HEK293 (cell line): ENCODE data around the gene FASN.

Source experiments
- WT1 ChIP-seq: fragments of 450-650 bp; formaldehyde crosslinking; IDR thresholded peaks from 2 replicates; pipeline ENCODE4 v1.5.1; 2016; ENCODE audit warnings: missing biosample characterization, missing genetic modification characterization
- YY1 ChIP-seq: fragments of 450-650 bp; formaldehyde crosslinking; IDR thresholded peaks from 2 replicates; pipeline ENCODE4 v1.5.1; 2018; ENCODE audit warnings: missing biosample characterization, missing genetic modification characterization
- ZEB2 ChIP-seq: fragments of 450-650 bp; formaldehyde crosslinking; IDR thresholded peaks from 2 replicates; pipeline ENCODE4 v1.5.1; 2016; ENCODE audit warnings: missing biosample characterization, missing genetic modification characterization
- ZNF155 ChIP-seq: fragments of 450-650 bp; formaldehyde crosslinking; IDR thresholded peaks from 2 replicates; pipeline ENCODE4 v1.5.1; 2016; ENCODE audit warnings: missing biosample characterization, missing genetic modification characterization
- ZNF274 ChIP-seq, 2 experiments: fragments of 200-500 bp in 1 of 2; fragments of 450-650 bp in 1 of 2; sonication (Bioruptor generic) in 1 of 2; formaldehyde crosslinking in 1 of 2; IDR thresholded peaks; 2 replicates each; pipeline versions ENCODE4 v1.5.1 to v1.6.1; 2014 to 2016; ENCODE audit warnings: borderline replicate concordance in 1 of 2, inconsistent platforms in 1 of 2, low read length in 1 of 2, missing biosample characterization in 1 of 2, missing genetic modification characterization in 1 of 2
- ZNF292 ChIP-seq: fragments of 450-650 bp; formaldehyde crosslinking; IDR thresholded peaks from 2 replicates; pipeline ENCODE4 v1.5.1; 2016; ENCODE audit warnings: low read depth, missing biosample characterization, missing genetic modification characterization, borderline replicate concordance
- ZNF513 ChIP-seq: fragments of 450-650 bp; IDR thresholded peaks from 2 replicates; pipeline ENCODE4 v1.5.1; 2018; ENCODE audit warnings: missing biosample characterization, missing genetic modification characterization
- ZNF707 ChIP-seq: fragments of 450-650 bp; formaldehyde crosslinking; IDR thresholded peaks from 2 replicates; pipeline ENCODE4 v1.5.1; 2016; ENCODE audit warnings: missing biosample characterization, missing genetic modification characterization
- ZNF837 ChIP-seq: fragments of 450-650 bp; formaldehyde crosslinking; IDR thresholded peaks from 2 replicates; pipeline ENCODE4 v1.5.1; 2016; ENCODE audit warnings: missing biosample characterization, missing genetic modification characterization
- ZNF843 ChIP-seq: fragments of 450-650 bp; formaldehyde crosslinking; IDR thresholded peaks from 2 replicates; pipeline ENCODE4 v1.5.1; 2016; ENCODE audit warnings: missing biosample characterization, missing genetic modification characterization
- ZSCAN16 ChIP-seq: fragments of 450-650 bp; formaldehyde crosslinking; IDR thresholded peaks from 2 replicates; pipeline ENCODE4 v1.5.1; 2016; ENCODE audit warnings: missing biosample characterization, missing genetic modification characterization
- ZSCAN5A ChIP-seq: fragments of 450-650 bp; formaldehyde crosslinking; IDR thresholded peaks from 2 replicates; pipeline ENCODE4 v1.5.1; 2016; ENCODE audit warnings: missing biosample characterization, missing genetic modification characterization
- TF ChIP-seq, protein P1 (sequence below): fragments of 450-650 bp; formaldehyde crosslinking; IDR thresholded peaks from 2 replicates; pipeline ENCODE4 v1.5.1; 2016; ENCODE audit warnings: missing biosample characterization, missing genetic modification characterization

- TF ChIP-seq ZNF843, result no peak
- no peak for TF ChIP-seq WT1 (tag by site-specific recombination)
- TF ChIP-seq ZNF513 (tag by site-specific recombination), result no peak
- no peak for TF ChIP-seq ZNF292 (tag by site-specific recombination)
- no peak for TF ChIP-seq ZSCAN5A (tag by site-specific recombination)
- TF ChIP-seq ZEB2 (tag by site-specific recombination), result no peak; the same call in 1 of the 2 replicates
- no peak for TF ChIP-seq ZNF155
- TF ChIP-seq ZNF274 (IDR thresholded peaks at IDR 0.05; ENCODE audit: low read length), result no peak
- TF ChIP-seq ZNF274 (tag by site-specific recombination; IDR thresholded peaks at IDR 0.05; ENCODE audit: borderline replicate concordance), result no peak
- TF ChIP-seq, protein P1, sequence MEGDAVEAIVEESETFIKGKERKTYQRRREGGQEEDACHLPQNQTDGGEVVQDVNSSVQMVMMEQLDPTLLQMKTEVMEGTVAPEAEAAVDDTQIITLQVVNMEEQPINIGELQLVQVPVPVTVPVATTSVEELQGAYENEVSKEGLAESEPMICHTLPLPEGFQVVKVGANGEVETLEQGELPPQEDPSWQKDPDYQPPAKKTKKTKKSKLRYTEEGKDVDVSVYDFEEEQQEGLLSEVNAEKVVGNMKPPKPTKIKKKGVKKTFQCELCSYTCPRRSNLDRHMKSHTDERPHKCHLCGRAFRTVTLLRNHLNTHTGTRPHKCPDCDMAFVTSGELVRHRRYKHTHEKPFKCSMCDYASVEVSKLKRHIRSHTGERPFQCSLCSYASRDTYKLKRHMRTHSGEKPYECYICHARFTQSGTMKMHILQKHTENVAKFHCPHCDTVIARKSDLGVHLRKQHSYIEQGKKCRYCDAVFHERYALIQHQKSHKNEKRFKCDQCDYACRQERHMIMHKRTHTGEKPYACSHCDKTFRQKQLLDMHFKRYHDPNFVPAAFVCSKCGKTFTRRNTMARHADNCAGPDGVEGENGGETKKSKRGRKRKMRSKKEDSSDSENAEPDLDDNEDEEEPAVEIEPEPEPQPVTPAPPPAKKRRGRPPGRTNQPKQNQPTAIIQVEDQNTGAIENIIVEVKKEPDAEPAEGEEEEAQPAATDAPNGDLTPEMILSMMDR, result no peak
- no peak for TF ChIP-seq ZNF707 (tag by site-specific recombination)
- no peak for TF ChIP-seq ZSCAN16 (tag by site-specific recombination)
- TF ChIP-seq ZNF837, result no peak
- TF ChIP-seq YY1 (tag by site-specific recombination), result no peak
Observed at GRCh38 chr17:82035488-82035887, 62.5 kb downstream of the FASN start.
